GM12878 (cell line): ENCODE measurements around the gene USP34. TPM values are rescaled to one million over a fixed set of nuclear protein-coding genes. Genes with fewer than 3 reads are reported as not detected.

Experiments
- ATAC-seq: fragments of 200-7000 bp; cut with Tn5 transposase; 3 replicates; pipeline ENCODE4 v1.9.1; 2020; ENCODE audit warnings: mild to moderate bottlenecking, moderate library complexity
- BruUV-seq: library from RNA; stranded (reverse); fragments of 400-500 nt; replicated peaks from 2 replicates; lab custom pipeline; 2021; lab: Mats Ljungman, UMichigan
- CTCF ChIA-PET: fragments of 300-600 bp; sonication (Branson Sonifier 250); formaldehyde crosslinking; extraction: SDS; loops from one replicate; lab custom pipeline; 2021; ENCODE audit warnings: inconsistent platforms; lab: Yijun Ruan, JAX
- POLR2A ChIA-PET: fragments of 350-600 bp; formaldehyde crosslinking; extraction: SDS; loops from one replicate; lab custom pipeline; 2021; ENCODE audit warnings: inconsistent platforms; lab: Charles Lee
- RAD21 ChIA-PET: fragments of 300-600 bp; sonication (Branson Sonifier 250); formaldehyde crosslinking; loops from one replicate; lab custom pipeline; 2023; ENCODE audit warnings: antibody characterized with exemption; ENCODE audit not compliant: unreplicated experiment; lab: Charles Lee
- SMC1A ChIA-PET: fragments of 300-600 bp; sonication (Branson Sonifier 250); formaldehyde crosslinking; loops from one replicate; lab custom pipeline; 2023; ENCODE audit not compliant: unreplicated experiment, uncharacterized antibody; lab: Charles Lee
- DNase-seq: peaks from one replicate; pipeline ENCODE4 v3.0.0-alpha.2; 2011; ENCODE audit warnings: low read depth, low spot score
- FAIRE-seq: peaks from 3 replicates; lab custom pipeline; 2011; peaks lifted over from hg19 to GRCh38; lab: Jason Lieb, UNC
- H2AFZ ChIP-seq: 2 replicates; pipeline ENCODE4 v1.6.0; 2011; ENCODE audit warnings: low read depth, low read length, control low read depth; ENCODE audit not compliant: control insufficient read depth
- H3K27ac ChIP-seq: 2 replicates; pipeline ENCODE4 v1.5.1; 2011; ENCODE audit warnings: control low read depth; ENCODE audit not compliant: control insufficient read depth, insufficient read depth
- H3K27me3 ChIP-seq, 2 experiments: replicated peaks in 1 of 2; 2 replicates each; pipeline versions ENCODE4 v1.6.0 to v1.6.1; 2011; ENCODE audit warnings: low read length in 1 of 2; ENCODE audit not compliant: control insufficient read depth in 2 of 2, insufficient read depth in 2 of 2
- H3K36me3 ChIP-seq, 2 experiments: 2 replicates each; pipeline ENCODE4 v1.5.1; 2011; ENCODE audit warnings: low read length in 1 of 2; ENCODE audit not compliant: control insufficient read depth in 2 of 2, insufficient read depth in 2 of 2
- H3K4me1 ChIP-seq: 2 replicates; pipeline ENCODE4 v1.6.1; 2011; ENCODE audit warnings: mild to moderate bottlenecking, low read length, moderate library complexity, mixed read lengths; ENCODE audit not compliant: control insufficient read depth, insufficient read depth
- H3K4me2 ChIP-seq: 2 replicates; pipeline ENCODE4 v1.6.0; 2011; ENCODE audit warnings: control low read depth; ENCODE audit not compliant: control insufficient read depth, insufficient read depth
- H3K4me3 ChIP-seq: fragments of 200-600 bp; sonication (generic); 2 replicates; pipeline ENCODE4 v1.5.1; 2016
- H3K79me2 ChIP-seq: 2 replicates; pipeline ENCODE4 v1.6.0; 2011; ENCODE audit warnings: low read length; ENCODE audit not compliant: control insufficient read depth, insufficient read depth
- H3K9ac ChIP-seq: 2 replicates; pipeline ENCODE4 v1.8.0; 2011; ENCODE audit warnings: low read length, control low read depth, mixed read lengths; ENCODE audit not compliant: control insufficient read depth, insufficient read depth
- H3K9me3 ChIP-seq: replicated peaks from 3 replicates; pipeline ENCODE4 v1.5.1; 2011; ENCODE audit warnings: mild to moderate bottlenecking, low read length; ENCODE audit not compliant: control insufficient read depth, insufficient read depth
- H4K20me1 ChIP-seq: 2 replicates; pipeline ENCODE4 v1.6.0; 2011; ENCODE audit not compliant: control insufficient read depth, insufficient read depth
- NKRF ChIP-seq: fragments of 450-650 bp; conservative IDR thresholded peaks from 2 replicates; pipeline ENCODE4 v1.6.1; 2017; ENCODE audit warnings: mild to moderate bottlenecking, moderate library complexity
- in situ Hi-C: fragments of 300-500 bp; cut with MboI; formaldehyde crosslinking; loops from 9 replicates; pipeline ENCODE4 v1.14.3; 2018; ENCODE audit warnings: mixed read lengths
- intact Hi-C: fragments of 100-400 bp; cut with micrococcal nuclease; formaldehyde crosslinking; loops from one replicate; pipeline ENCODE4 v1.14.2; 2022; ENCODE audit not compliant: unreplicated experiment
- polyA plus RNA-seq, 11 experiments: library from polyadenylated mRNA; depleted of rRNA in 4 of 11; unstranded in 6 of 11; stranded (reverse) in 5 of 11; fragments of >200 nt; fragmentation: Nextera tagmentation in 4 of 11; fragmentation: Illumina TruSeq in 1 of 11; extraction: Ambion mirVana in 4 of 11; extraction: Trizol in 1 of 11; gene quantifications; 1 replicate in 1 of 11; 2 replicates in 10 of 11; pipeline versions ENCODE4 v1.2.1 to v1.2.3, GENCODE V29; 2011 to 2016; ENCODE audit warnings: inconsistent platforms in 2 of 11, missing spikeins in 2 of 11, low read depth in 1 of 11
- total RNA-seq, 4 experiments: library from RNA; depleted of rRNA in 3 of 4; stranded (reverse); fragments of >200 nt in 3 of 4; fragmentation: Illumina TruSeq in 1 of 4; extraction: Trizol in 1 of 4; gene quantifications; 2 replicates each; pipeline versions ENCODE4 v1.2.1 to v1.2.3, GENCODE V29; 2013 to 2021

The USP34 gene
- total and polyA plus RNA-seq, 10 of the 15 experiments (the other 5 are each of a cell fraction or from before 2014, with no cell fraction given) = 26.2 to 106 (median 62.1) TPM

- no peak for FAIRE-seq
Measured at GRCh38 chr2:61371027-61371426, 99.9 kb downstream of the USP34 start.

More at GRCh38 chr2:61371027-61371426, 99.9 kb downstream of the USP34 start:
- H4K20me1 ChIP-seq = no peaks in the 10 kb centered on the region
- in situ Hi-C loops = no loop called here
- ChIA-PET CTCF (interaction anchor here (0.7 kb wide), 1 partner anchor 27 kb away, joined by 4 read pairs; no protein-coding TSS in a partner anchor), POLR2A (no interaction called here), SMC1A (interaction anchor here (1.0 to 1.4 kb wide), 2 partner anchors 10 to 39 kb away, joined by 3 read pairs; no protein-coding TSS in a partner anchor), RAD21 (no interaction called here)
- no peak for DNase-seq
- H3K4me3 ChIP-seq = no peak overlapping the region
- TF ChIP-seq NKRF = no peak
- no peak overlapping the region for H3K27ac ChIP-seq
- H3K27me3 ChIP-seq = no peaks in the 10 kb centered on the region
- H3K36me3 ChIP-seq = peaks cover 6 to 24% of the 10 kb centered on the region in 2 experiments
- H3K79me2 ChIP-seq = no peaks in the 10 kb centered on the region; the same call in 1 of the 2 replicates
- peaks cover 15% of the 10 kb centered on the region for H3K4me1 ChIP-seq
- no peak overlapping the region for H2AFZ ChIP-seq
- no peak overlapping the region for H3K9ac ChIP-seq
- H3K9me3 ChIP-seq = no peaks in the 10 kb centered on the region
- BruUV-seq = no TSS peak
- ATAC-seq = no peak; the same call in 2 of the 3 replicates
- intact Hi-C loops = no loop called here
- H3K4me2 ChIP-seq = no peak overlapping the region
